SU-DHL-6 (cell line): ENCODE data around the gene DYNLRB1.

Source experiments
- H2AFZ ChIP-seq: fragments of 200-600 bp; sonication (generic); 2 replicates; pipeline ENCODE4 v1.6.1; 2014; ENCODE audit warnings: low read depth, mild to moderate bottlenecking, moderate library complexity, mixed read lengths, antibody characterized with exemption, low read length; ENCODE audit not compliant: severe bottlenecking
- H3F3A ChIP-seq: fragments of 200-600 bp; shearing (Covaris generic); 2 replicates; pipeline ENCODE4 v1.6.0; 2016; ENCODE audit warnings: antibody characterized with exemption, mild to moderate bottlenecking; ENCODE audit not compliant: insufficient read depth
- H3K27ac ChIP-seq: fragments of 200-600 bp; sonication (generic); 2 replicates; pipeline ENCODE4 v1.5.1; 2016; ENCODE audit warnings: low read depth, mild to moderate bottlenecking, low read length, moderate library complexity, mixed read lengths
- H3K27me3 ChIP-seq: fragments of 200-600 bp; sonication (generic), shearing (Covaris generic); 2 replicates; pipeline ENCODE4 v1.6.0; 2014; ENCODE audit warnings: mild to moderate bottlenecking, low read length
- H3K36me3 ChIP-seq: fragments of 200-600 bp; sonication (generic); 2 replicates; pipeline ENCODE4 v1.6.1; 2014; ENCODE audit warnings: mild to moderate bottlenecking, low read length, mixed read lengths
- H3K4me2 ChIP-seq: fragments of 300-600, 200-600 bp; shearing (Covaris generic), sonication (generic); 2 replicates; pipeline ENCODE4 v1.6.0; 2014; ENCODE audit warnings: low read length, low read depth, mild to moderate bottlenecking; ENCODE audit not compliant: poor library complexity, severe bottlenecking
- H3K4me3 ChIP-seq: fragments of 200-600 bp; sonication (generic); 2 replicates; pipeline ENCODE4 v1.5.1; 2014; ENCODE audit warnings: antibody characterized with exemption, low read length, mild to moderate bottlenecking, mixed read lengths; ENCODE audit not compliant: insufficient read depth, poor library complexity, severe bottlenecking
- H3K79me2 ChIP-seq: fragments of 200-600 bp; sonication (generic); 2 replicates; pipeline ENCODE4 v1.6.1; 2014; ENCODE audit warnings: mild to moderate bottlenecking, low read length, moderate library complexity; ENCODE audit not compliant: insufficient read depth
- H3K9ac ChIP-seq: fragments of 200-600 bp; sonication (generic); 2 replicates; pipeline ENCODE4 v1.7.0; 2014; ENCODE audit warnings: mild to moderate bottlenecking, low read length
- H3K9me2 ChIP-seq: fragments of 200-600 bp; sonication (generic); replicated peaks from 2 replicates; pipeline ENCODE4 v1.6.1; 2014; ENCODE audit warnings: low read length; ENCODE audit not compliant: insufficient read depth
- H3K9me3 ChIP-seq: fragments of 200-600 bp; sonication (generic); 2 replicates; pipeline ENCODE4 v1.6.1; 2014; ENCODE audit warnings: low read length, mixed read lengths; ENCODE audit not compliant: insufficient read depth
- H4K20me1 ChIP-seq: fragments of 200-600 bp; sonication (generic); 2 replicates; pipeline ENCODE4 v1.6.1; 2014; ENCODE audit warnings: low read depth, mild to moderate bottlenecking, antibody characterized with exemption, low read length, moderate library complexity, mixed read lengths
- CTCF ChIP-seq: fragments of 200-600 bp; sonication (generic); IDR thresholded peaks from one replicate; pipeline ENCODE4 v1.5.1; 2017; ENCODE audit warnings: antibody characterized with exemption, mild to moderate bottlenecking, low read length, moderate library complexity; ENCODE audit not compliant: insufficient read depth, poor library complexity, severe bottlenecking
- EZH2phosphoT487 ChIP-seq: fragments of 200-600 bp; sonication (generic), shearing (Covaris generic); conservative IDR thresholded peaks from 2 replicates; pipeline ENCODE4 v1.6.1; 2018; ENCODE audit warnings: mild to moderate bottlenecking, antibody characterized with exemption, low read length, moderate library complexity, mixed read lengths

The DYNLRB1 gene

GRCh38 chr20:34560614-34561013, 44.4 kb downstream of the DYNLRB1 start:
- Histone ChIP-seq H3K9ac (no peak overlapping the region), H3K4me2 (no peak overlapping the region), H3K4me3 (no peak overlapping the region), H3K9me2 (no peaks in the 10 kb centered on the region), H3K27me3 (no peaks in the 10 kb centered on the region), H3K27ac (no peak overlapping the region), H4K20me1 (no peaks in the 10 kb centered on the region), H3K79me2 (no peaks in the 10 kb centered on the region), H2AFZ (no peak overlapping the region), H3K9me3 (no peaks in the 10 kb centered on the region), H3K36me3 (no peaks in the 10 kb centered on the region), H3F3A (no peaks in the 10 kb centered on the region)
- no peak for TF ChIP-seq CTCF
- no peak for TF ChIP-seq EZH2phosphoT487

- TF ChIP-seq EZH2phosphoT487 (no peak), CTCF (no peak)
- H4K20me1 ChIP-seq = no peaks in the 10 kb centered on the region
- no peak overlapping the region for H2AFZ ChIP-seq
- no peaks in the 10 kb centered on the region for H3K79me2 ChIP-seq
- no peak overlapping the region for H3K4me3 ChIP-seq
- H3K9me2 ChIP-seq = no peaks in the 10 kb centered on the region
- H3K27me3 ChIP-seq = no peaks in the 10 kb centered on the region
- H3K36me3 ChIP-seq = no peaks in the 10 kb centered on the region
- H3K4me2 ChIP-seq = no peak overlapping the region
- H3F3A ChIP-seq = no peaks in the 10 kb centered on the region
- no peaks in the 10 kb centered on the region for H3K9me3 ChIP-seq
- no peak overlapping the region for H3K9ac ChIP-seq
- H3K27ac ChIP-seq = no peak overlapping the region
Observed at GRCh38 chr20:34561661-34562060, 45.4 kb downstream of the DYNLRB1 start.

GRCh38 chr20:34562641-34563040, 46.4 kb downstream of the DYNLRB1 start:
- no peaks in the 10 kb centered on the region for H3K79me2 ChIP-seq
- H3F3A ChIP-seq = no peaks in the 10 kb centered on the region
- no peaks in the 10 kb centered on the region for H3K9me2 ChIP-seq
- H3K4me3 ChIP-seq = no peak overlapping the region
- no peaks in the 10 kb centered on the region for H4K20me1 ChIP-seq
- no peak overlapping the region for H3K9ac ChIP-seq
- H2AFZ ChIP-seq = no peak overlapping the region
- no peaks in the 10 kb centered on the region for H3K36me3 ChIP-seq
- TF ChIP-seq EZH2phosphoT487 (no peak), CTCF (no peak)
- no peaks in the 10 kb centered on the region for H3K9me3 ChIP-seq
- no peaks in the 10 kb centered on the region for H3K27me3 ChIP-seq
- no peak overlapping the region for H3K4me2 ChIP-seq
- no peak overlapping the region for H3K27ac ChIP-seq
